Liver (tissue), 3 donors: ENCODE measurements around the gene ACTL8.

ENCODE experiments used
- ATF3 ChIP-seq: IDR thresholded peaks from 2 replicates; pipeline ENCODE4 v1.6.1; 2016; ENCODE audit warnings: antibody characterized with exemption
- CTCF ChIP-seq: fragments of 150-350 bp; IDR thresholded peaks from 2 replicates; pipeline ENCODE4 v1.5.1; 2017; ENCODE audit warnings: improper control_type of control experiment, low read depth, low read length; ENCODE audit not compliant: missing input control
- EGR1 ChIP-seq, 2 donors: IDR thresholded peaks; 2 replicates each; pipeline ENCODE4 v1.6.1; 2016 to 2018; ENCODE audit warnings: antibody characterized with exemption in 2 of 2, low read depth in 2 of 2
- GABPA ChIP-seq, 2 donors: IDR thresholded peaks in 1 of 2; conservative IDR thresholded peaks in 1 of 2; 2 replicates each; pipeline ENCODE4 v1.6.1; 2016; ENCODE audit warnings: antibody characterized with exemption in 2 of 2, mild to moderate bottlenecking in 1 of 2, moderate library complexity in 1 of 2
- JUND ChIP-seq, 2 donors: IDR thresholded peaks; 2 replicates each; pipeline ENCODE4 v1.6.1; 2016; ENCODE audit warnings: antibody characterized with exemption in 2 of 2
- MAX ChIP-seq: IDR thresholded peaks from 2 replicates; pipeline ENCODE4 v1.6.1; 2016; ENCODE audit warnings: antibody characterized with exemption
- RAD21 ChIP-seq, 2 donors: IDR thresholded peaks; 2 replicates each; pipeline ENCODE4 v1.6.1; 2016; ENCODE audit warnings: antibody characterized with exemption in 2 of 2, mild to moderate bottlenecking in 2 of 2
- REST ChIP-seq: IDR thresholded peaks from 2 replicates; pipeline ENCODE4 v1.6.1; 2016; ENCODE audit warnings: antibody characterized with exemption, mild to moderate bottlenecking
- SP1 ChIP-seq: IDR thresholded peaks from 2 replicates; pipeline ENCODE4 v1.6.1; 2018; ENCODE audit warnings: antibody characterized with exemption, mild to moderate bottlenecking
- TAF1 ChIP-seq: conservative IDR thresholded peaks from 2 replicates; pipeline ENCODE4 v1.6.1; 2016; ENCODE audit warnings: antibody characterized with exemption, mild to moderate bottlenecking
- YY1 ChIP-seq: IDR thresholded peaks from 2 replicates; pipeline ENCODE4 v1.6.1; 2016; ENCODE audit warnings: antibody characterized with exemption, mild to moderate bottlenecking
- ZBTB33 ChIP-seq: IDR thresholded peaks from 2 replicates; pipeline ENCODE4 v1.6.1; 2016; ENCODE audit warnings: antibody characterized with exemption
- donor health status: healthy.
- donor health status: healthy.

- TF ChIP-seq CTCF (no peak), RAD21 (IDR thresholded peaks at IDR 0.05) (no peak), REST (no peak), ATF3 (no peak), JUND (IDR thresholded peaks at IDR 0.05) (no peak), MAX (no peak), GABPA (IDR thresholded peaks at IDR 0.05 in 1 of 2, conservative IDR thresholded peaks at IDR 0.05 in 1 of 2) (no peak), EGR1 (IDR thresholded peaks at IDR 0.05; ENCODE audit: low read depth in 2 of 2) (no peak), ZBTB33 (no peak), TAF1 (no peak), YY1 (no peak), SP1 (no peak)
Observed at GRCh38 chr1:17765444-17766411, 10.6 kb downstream of the ACTL8 start.
